ENCODE measurements around the gene TBX15.

GRCh38 chr1:119000371-119001180, 12.4 kb upstream of the TBX15 start:
- no peak for TF ChIP-seq CTCF (IDR thresholded peaks at IDR 0.05; ENCODE audit: insufficient read depth, low read depth, low read length)
- no peak for TF ChIP-seq EZH2 (IDR thresholded peaks at IDR 0.05; ENCODE audit: insufficient read depth, low read length)

Data from astrocyte (in vitro differentiated cells and primary cell).